Forelimb muscle (tissue), 1 donor: ENCODE measurements around the gene DIDO1. TPM values are rescaled to one million over a fixed set of nuclear protein-coding genes. Genes with fewer than 3 reads are reported as not detected.

Source experiments
- DNase-seq: peaks from one replicate; pipeline ENCODE4 v3.0.0-alpha.2; 2013; ENCODE audit warnings: low read depth
- polyA plus RNA-seq: library from polyadenylated mRNA; unstranded; fragments of 120-200 nt; gene quantifications from one replicate; pipeline ENCODE4 v1.2.1, GENCODE V29; 2013; ENCODE audit not compliant: insufficient read length

The DIDO1 gene
- polyA plus RNA-seq, 1 donor, result 33.3 TPM

DNA sequence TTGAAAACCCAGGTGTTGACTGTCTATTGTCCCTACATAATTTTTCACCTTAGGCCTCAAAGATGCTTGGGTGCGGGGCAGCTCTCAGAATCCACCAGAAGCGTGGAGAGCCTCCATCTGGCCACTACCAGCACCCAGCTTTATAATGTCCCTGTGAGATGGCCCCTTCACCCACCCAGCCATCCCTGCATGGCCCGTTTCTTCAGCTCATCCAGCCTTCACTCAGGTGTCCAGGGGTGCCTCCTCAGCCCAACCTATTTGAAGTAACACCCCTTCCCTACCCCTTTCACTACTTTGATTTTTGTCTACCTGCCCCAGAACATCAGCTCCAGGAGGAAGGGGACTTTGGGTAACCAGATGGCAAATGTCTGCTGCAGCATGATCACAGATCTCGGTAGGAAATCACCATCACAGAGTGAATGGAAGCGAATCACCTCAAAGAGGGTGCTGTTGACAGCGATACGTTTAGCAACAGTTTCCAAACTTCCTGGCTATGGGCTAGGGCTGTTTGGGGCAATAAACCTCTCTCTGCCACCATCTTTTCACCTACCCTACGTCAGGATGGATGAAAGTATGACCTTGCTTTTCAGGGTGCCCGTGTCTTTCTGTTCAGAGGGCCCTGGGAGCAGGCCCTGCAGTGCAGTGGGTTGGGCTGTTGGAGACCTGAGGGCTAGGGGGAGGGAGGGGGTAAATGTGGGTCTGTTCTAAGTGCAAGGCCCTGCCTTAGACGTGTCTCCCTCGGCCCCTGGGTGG, 25.0 kb upstream of the DIDO1 start:
- no peak for DNase-seq

DNA sequence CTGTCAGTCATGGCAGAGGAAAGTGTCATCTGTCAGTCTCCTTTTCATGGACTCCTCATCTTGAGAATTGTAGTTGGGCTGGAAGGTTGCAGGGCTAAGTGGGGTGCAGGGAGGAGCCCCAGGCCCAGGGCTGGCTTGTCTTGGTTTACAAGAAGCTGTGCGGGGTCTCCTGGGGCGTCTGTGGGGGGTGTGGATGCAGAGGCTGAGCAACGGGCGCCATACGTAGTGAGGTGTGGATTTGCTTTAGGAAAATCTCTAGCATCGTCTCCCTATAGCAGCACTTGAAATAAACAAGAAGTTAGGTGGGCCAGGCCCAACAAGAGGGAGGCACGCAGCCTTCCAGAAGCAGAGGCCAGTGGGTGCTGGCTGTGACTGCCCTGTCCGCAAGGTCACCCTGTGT, 24.4 kb upstream of the DIDO1 start:
- no peak for DNase-seq

DNA sequence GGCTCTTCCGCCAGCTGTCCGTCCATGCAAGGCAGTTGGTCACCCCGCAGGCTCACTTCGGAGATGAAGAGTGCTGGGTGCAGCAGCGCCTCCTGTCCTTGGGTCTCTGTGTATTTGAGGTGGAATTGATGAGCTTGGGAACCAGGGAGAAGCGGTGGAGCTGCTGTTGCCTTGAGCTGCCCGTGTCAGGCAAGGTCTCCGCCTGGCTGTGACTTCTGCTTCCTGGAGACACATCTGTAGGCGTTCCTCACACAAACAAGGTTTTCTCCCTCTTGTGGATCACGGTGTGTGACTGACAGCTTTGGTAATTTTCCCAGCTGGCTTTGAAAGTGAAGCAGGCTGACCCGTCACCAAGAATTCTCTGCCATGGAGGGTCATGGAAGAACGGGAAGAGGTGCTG, 23.7 kb upstream of the DIDO1 start:
- no peak for DNase-seq

- DNase-seq, result no peak
These were observed 23.0 kb upstream of the DIDO1 start for GRCh38 chr20:62949153-62949821.

GRCh38 chr20:62947532-62948300, 21.4 kb upstream of the DIDO1 start:
- no peak for DNase-seq

GRCh38 chr20:62946918-62947317, 20.6 kb upstream of the DIDO1 start:
- DNase-seq, result no peak

- DNase-seq, result no peak
These were observed 19.6 kb upstream of the DIDO1 start for GRCh38 chr20:62945771-62946339.

- DNase-seq, result no peak
These were observed 18.4 kb upstream of the DIDO1 start for GRCh38 chr20:62944746-62945145.

GRCh38 chr20:62944184-62944583, 17.9 kb upstream of the DIDO1 start:
- no peak for DNase-seq

DNA sequence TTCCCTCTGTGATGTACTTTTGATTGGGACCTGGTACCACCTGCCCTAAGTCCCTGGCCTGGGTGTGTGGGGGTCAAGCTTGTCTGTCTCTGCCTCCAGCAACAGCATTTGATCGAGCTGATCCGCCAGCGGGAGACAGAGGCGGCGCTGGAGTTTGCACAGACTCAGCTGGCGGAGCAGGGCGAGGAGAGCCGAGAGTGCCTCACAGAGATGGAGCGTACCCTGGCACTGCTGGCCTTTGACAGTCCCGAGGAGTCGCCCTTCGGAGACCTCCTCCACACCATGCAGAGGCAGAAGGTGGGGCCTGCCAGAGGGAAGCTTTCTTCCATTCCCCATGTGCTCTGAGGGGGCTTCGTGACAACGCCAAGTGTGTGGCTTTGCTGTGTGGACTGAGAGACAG, 17.1 kb upstream of the DIDO1 start:
- no peak for DNase-seq

DNA sequence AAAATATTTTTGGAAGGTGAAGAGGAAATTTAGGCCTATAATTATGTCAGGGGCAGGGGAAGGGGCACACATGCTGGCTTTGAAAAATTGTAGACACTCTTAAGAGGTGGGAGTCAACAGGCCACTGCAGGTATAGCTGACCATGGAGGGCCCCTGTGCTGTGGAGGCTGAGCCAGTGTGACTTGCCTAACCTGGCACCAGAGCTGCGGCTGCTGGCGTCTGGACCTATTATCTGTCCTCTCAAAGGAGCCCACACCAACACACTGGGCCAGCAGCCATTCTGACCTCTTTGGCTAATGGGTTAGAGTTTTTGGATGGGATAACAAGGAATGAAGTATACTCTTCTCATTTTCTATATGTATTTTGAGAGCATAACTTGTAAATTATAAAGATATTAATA, 16.2 kb upstream of the DIDO1 start:
- no peak for DNase-seq

- DNase-seq, result no peak
These were observed 15.5 kb upstream of the DIDO1 start for GRCh38 chr20:62941792-62942191.

DNA sequence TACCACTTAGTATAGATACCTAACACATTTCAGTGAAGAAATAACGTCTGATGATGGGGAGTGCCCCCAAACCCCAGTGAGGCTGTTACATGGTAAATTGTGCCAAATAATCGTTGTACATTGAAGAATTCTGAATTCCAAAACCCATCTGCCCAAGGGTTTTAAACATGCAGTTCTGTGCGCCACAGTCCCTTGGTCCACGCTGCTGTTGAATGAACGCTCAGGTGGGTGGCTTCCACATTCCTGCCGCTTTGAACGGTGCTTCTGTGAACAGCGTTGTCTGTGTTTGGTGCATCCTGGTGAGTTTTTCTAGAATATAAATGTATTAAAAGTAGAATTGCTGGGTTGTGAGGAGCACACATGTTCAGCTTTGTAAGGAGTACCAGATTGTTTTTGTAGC, 14.6 kb upstream of the DIDO1 start:
- no peak for DNase-seq

- no peak for DNase-seq
These were observed 12.0 kb upstream of the DIDO1 start, which contains the start of gene GID8 for GRCh38 chr20:62938105-62938888. Gene GID8 (plus strand): TSS chr20:62938147. CDS start chr20:62941503, 3,356 bp downstream.

DNA sequence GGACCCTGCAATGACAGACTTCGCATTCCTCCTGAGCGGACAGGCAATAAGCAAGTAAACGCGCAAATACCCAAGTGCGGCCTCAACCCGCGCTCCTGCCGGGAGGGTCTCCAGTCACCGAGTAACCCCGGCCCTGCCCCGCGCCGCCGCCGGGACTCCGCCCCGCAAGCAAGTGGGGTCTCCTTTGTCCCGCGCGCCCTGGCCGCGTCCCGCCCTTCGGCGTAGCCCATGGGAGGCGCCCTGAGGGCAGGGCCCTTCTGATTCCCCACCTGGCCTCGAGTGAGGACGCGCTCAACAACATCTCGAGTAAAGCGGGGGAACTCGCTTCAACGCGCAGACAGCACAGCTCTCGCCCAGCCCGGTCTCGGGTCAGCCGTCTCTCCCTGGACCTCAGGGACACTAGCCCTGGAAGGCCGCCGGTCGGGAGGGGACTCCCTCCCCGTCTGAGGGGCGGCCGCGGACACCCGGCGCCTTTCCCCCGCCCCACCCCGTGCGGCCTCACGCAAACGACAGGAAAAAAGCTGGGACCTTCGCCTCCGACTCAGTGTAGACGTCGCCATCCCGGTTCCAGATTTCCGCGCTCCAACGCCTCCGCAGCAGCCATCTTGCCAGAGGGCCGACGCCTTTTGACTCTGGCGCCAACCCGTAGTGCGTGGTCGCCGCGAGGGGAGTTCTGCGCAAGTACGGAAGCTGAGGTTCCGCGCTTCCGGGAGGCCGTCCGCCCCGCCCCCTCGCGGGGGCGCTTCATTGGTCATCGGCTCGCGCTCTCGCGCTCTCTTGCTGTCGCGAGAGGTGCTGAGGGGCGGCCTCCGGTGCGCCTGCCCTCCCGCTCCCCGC, 11.2 kb upstream of the DIDO1 start:
- peak; percentile 95 for DNase-seq

- no peak for DNase-seq
These were observed 9.8 kb upstream of the DIDO1 start for GRCh38 chr20:62935968-62936585.

GRCh38 chr20:62935204-62935967, 9.1 kb upstream of the DIDO1 start:
- no peak for DNase-seq

GRCh38 chr20:62933966-62934365, 7.7 kb upstream of the DIDO1 start:
- no peak for DNase-seq

GRCh38 chr20:62931464-62931863, 5.2 kb upstream of the DIDO1 start:
- DNase-seq, result no peak
